Stimulated activated naive CD8-positive, alpha-beta T cell treated with anti-CD3 and anti-CD28 coated beads, Interleukin-15, Interleukin-2, amounts not matched to agents 100 U/mL and 50 U/mL, for 24 hours (primary cell): Measurements from ENCODE around the gene MARF1.
"Not testable (repeated sequence)": the region's sequence is repeated elsewhere in the genome, so short reads cannot be mapped to it uniquely, and the experiment has no call there.

ENCODE experiments used
- ATAC-seq: fragments of 150-1000 bp; cut with Tn5 transposase; one replicate; pipeline ENCODE4 v1.10.0; 2021
- DNase-seq: peaks from one replicate; pipeline ENCODE4 v3.0.0; 2021

Gene MARF1

GRCh38 chr16:15570666-15571065, 72.3 kb downstream of the MARF1 start:
- ATAC-seq, DNase-seq: not testable (repeated sequence)

GRCh38 chr16:15567823-15568222, 75.1 kb downstream of the MARF1 start:
- DNase-seq (no peak), ATAC-seq (no peak)

GRCh38 chr16:15566095-15566494, 76.9 kb downstream of the MARF1 start:
- ATAC-seq = no peak
- no peak for DNase-seq

GRCh38 chr16:15564604-15565339, 78.2 kb downstream of the MARF1 start:
- DNase-seq (no peak), ATAC-seq (no peak)

- DNase-seq = no peak
- no peak for ATAC-seq
Observed at GRCh38 chr16:15559176-15559575, 83.8 kb downstream of the MARF1 start.

- DNase-seq = no peak
Observed at GRCh38 chr16:15557258-15557657, 85.7 kb downstream of the MARF1 start.

GRCh38 chr16:15556130-15556529, 86.8 kb downstream of the MARF1 start:
- ATAC-seq (no peak), DNase-seq (no peak)

More at GRCh38 chr16:15557258-15557657, 85.7 kb downstream of the MARF1 start:
- no peak for ATAC-seq

GRCh38 chr16:15553313-15554088, 89.5 kb downstream of the MARF1 start:
- peak; percentile 29 for DNase-seq
- peak; percentile 82 for ATAC-seq

GRCh38 chr16:15552507-15552906, 90.4 kb downstream of the MARF1 start:
- DNase-seq = no peak
- peak; percentile 60 for ATAC-seq

- no peak for ATAC-seq
Observed at GRCh38 chr16:15548482-15548891, 94.5 kb downstream of the MARF1 start.

GRCh38 chr16:15547768-15548096, 95.2 kb downstream of the MARF1 start:
- ATAC-seq (no peak), DNase-seq (no peak)

More at GRCh38 chr16:15548482-15548891, 94.5 kb downstream of the MARF1 start:
- DNase-seq = no peak

GRCh38 chr16:15547072-15547767, 95.7 kb downstream of the MARF1 start:
- not testable (repeated sequence) for DNase-seq, ATAC-seq

GRCh38 chr16:15545544-15545943, 97.4 kb downstream of the MARF1 start:
- no peak for ATAC-seq
- no peak for DNase-seq

GRCh38 chr16:15544405-15544804, 98.5 kb downstream of the MARF1 start:
- ATAC-seq (no peak), DNase-seq (no peak)
